Measurements from ENCODE around the gene TRRAP. TPM values are rescaled to one million over a fixed set of nuclear protein-coding genes. Genes with fewer than 3 reads are reported as not detected.

Gene TRRAP
- total RNA-seq, 1 donor = 25.4 TPM

GRCh38 chr7:99019523-99020412 is 141.4 kb downstream of the TRRAP start:
- H3K4me1 ChIP-seq (ENCODE audit: insufficient read depth, low read length) = no peaks in the 10 kb centered on the region
- H3K27me3 ChIP-seq (ENCODE audit: insufficient read depth, low read length) = no peaks in the 10 kb centered on the region
- H3K4me3 ChIP-seq (ENCODE audit: low read length) = no peak overlapping the region
- H3K9me3 ChIP-seq (ENCODE audit: low read depth, low read length) = no peaks in the 10 kb centered on the region

- Histone ChIP-seq H3K4me1 (ENCODE audit: insufficient read depth, low read length) (no peaks in the 10 kb centered on the region), H3K4me3 (ENCODE audit: low read length) (no peak overlapping the region), H3K27me3 (ENCODE audit: insufficient read depth, low read length) (no peaks in the 10 kb centered on the region), H3K9me3 (ENCODE audit: low read depth, low read length) (no peaks in the 10 kb centered on the region)
Observed at GRCh38 chr7:99020413-99020715, 142.0 kb downstream of the TRRAP start.

- Histone ChIP-seq H3K27me3 (ENCODE audit: insufficient read depth, low read length) (no peaks in the 10 kb centered on the region), H3K4me1 (ENCODE audit: insufficient read depth, low read length) (no peaks in the 10 kb centered on the region), H3K9me3 (ENCODE audit: low read depth, low read length) (no peaks in the 10 kb centered on the region), H3K4me3 (ENCODE audit: low read length) (no peak overlapping the region)
Observed at GRCh38 chr7:99021941-99022560, 143.7 kb downstream of the TRRAP start.

GRCh38 chr7:99024066-99024465 is 145.7 kb downstream of the TRRAP start:
- no peaks in the 10 kb centered on the region for H3K27me3 ChIP-seq (ENCODE audit: insufficient read depth, low read length)
- H3K9me3 ChIP-seq (ENCODE audit: low read depth, low read length) = no peaks in the 10 kb centered on the region
- H3K4me1 ChIP-seq (ENCODE audit: insufficient read depth, low read length) = no peaks in the 10 kb centered on the region
- no peak overlapping the region for H3K4me3 ChIP-seq (ENCODE audit: low read length)

- Histone ChIP-seq H3K27me3 (ENCODE audit: insufficient read depth, low read length) (no peaks in the 10 kb centered on the region), H3K9me3 (ENCODE audit: low read depth, low read length) (no peaks in the 10 kb centered on the region), H3K4me1 (ENCODE audit: insufficient read depth, low read length) (no peaks in the 10 kb centered on the region)
Observed at GRCh38 chr7:99027241-99027640, 148.9 kb downstream of the TRRAP start.

GRCh38 chr7:99027841-99028240 is 149.5 kb downstream of the TRRAP start:
- H3K4me3 ChIP-seq (ENCODE audit: low read length) = no peak overlapping the region
- H3K4me1 ChIP-seq (ENCODE audit: insufficient read depth, low read length) = no peaks in the 10 kb centered on the region
- no peaks in the 10 kb centered on the region for H3K27me3 ChIP-seq (ENCODE audit: insufficient read depth, low read length)
- H3K9me3 ChIP-seq (ENCODE audit: low read depth, low read length) = no peaks in the 10 kb centered on the region

More at GRCh38 chr7:99027241-99027640, 148.9 kb downstream of the TRRAP start:
- H3K4me3 ChIP-seq (ENCODE audit: low read length) = no peak overlapping the region

- Histone ChIP-seq H3K4me3 (ENCODE audit: low read length) (no peak overlapping the region), H3K27me3 (ENCODE audit: insufficient read depth, low read length) (no peaks in the 10 kb centered on the region), H3K4me1 (ENCODE audit: insufficient read depth, low read length) (no peaks in the 10 kb centered on the region), H3K9me3 (ENCODE audit: low read depth, low read length) (no peaks in the 10 kb centered on the region)
Observed at GRCh38 chr7:99028261-99028973, 150.1 kb downstream of the TRRAP start.

- no peaks in the 10 kb centered on the region for H3K4me1 ChIP-seq (ENCODE audit: insufficient read depth, low read length)
- no peak overlapping the region for H3K4me3 ChIP-seq (ENCODE audit: low read length)
- H3K27me3 ChIP-seq (ENCODE audit: insufficient read depth, low read length) = no peaks in the 10 kb centered on the region
- H3K9me3 ChIP-seq (ENCODE audit: low read depth, low read length) = no peaks in the 10 kb centered on the region
Observed at GRCh38 chr7:99029466-99030435, 151.4 kb downstream of the TRRAP start.

- Histone ChIP-seq H3K4me1 (ENCODE audit: insufficient read depth, low read length) (no peaks in the 10 kb centered on the region), H3K9me3 (ENCODE audit: low read depth, low read length) (no peaks in the 10 kb centered on the region), H3K27me3 (ENCODE audit: insufficient read depth, low read length) (no peaks in the 10 kb centered on the region), H3K4me3 (ENCODE audit: low read length) (no peak overlapping the region)
Observed at GRCh38 chr7:99030457-99030856, 152.1 kb downstream of the TRRAP start.

- H3K27me3 ChIP-seq (ENCODE audit: insufficient read depth, low read length) = no peaks in the 10 kb centered on the region
- H3K4me3 ChIP-seq (ENCODE audit: low read length) = no peak overlapping the region
- no peaks in the 10 kb centered on the region for H3K4me1 ChIP-seq (ENCODE audit: insufficient read depth, low read length)
- no peaks in the 10 kb centered on the region for H3K9me3 ChIP-seq (ENCODE audit: low read depth, low read length)
Observed at GRCh38 chr7:99030951-99031350, 152.6 kb downstream of the TRRAP start.

GRCh38 chr7:99031496-99031895 is 153.2 kb downstream of the TRRAP start:
- no peaks in the 10 kb centered on the region for H3K27me3 ChIP-seq (ENCODE audit: insufficient read depth, low read length)
- no peaks in the 10 kb centered on the region for H3K4me1 ChIP-seq (ENCODE audit: insufficient read depth, low read length)

GRCh38 chr7:99032928-99033327 is 154.6 kb downstream of the TRRAP start:
- H3K27me3 ChIP-seq (ENCODE audit: insufficient read depth, low read length) = no peaks in the 10 kb centered on the region

More at GRCh38 chr7:99031496-99031895, 153.2 kb downstream of the TRRAP start:
- Histone ChIP-seq H3K4me3 (ENCODE audit: low read length) (no peak overlapping the region), H3K9me3 (ENCODE audit: low read depth, low read length) (no peaks in the 10 kb centered on the region)

GRCh38 chr7:99033765-99034164 is 155.4 kb downstream of the TRRAP start:
- no peak overlapping the region for H3K4me3 ChIP-seq (ENCODE audit: low read length)
- H3K27me3 ChIP-seq (ENCODE audit: insufficient read depth, low read length) = no peaks in the 10 kb centered on the region
- H3K9me3 ChIP-seq (ENCODE audit: low read depth, low read length) = no peaks in the 10 kb centered on the region
- H3K4me1 ChIP-seq (ENCODE audit: insufficient read depth, low read length) = no peaks in the 10 kb centered on the region

More at GRCh38 chr7:99032928-99033327, 154.6 kb downstream of the TRRAP start:
- Histone ChIP-seq H3K4me3 (ENCODE audit: low read length) (no peak overlapping the region), H3K4me1 (ENCODE audit: insufficient read depth, low read length) (no peaks in the 10 kb centered on the region), H3K9me3 (ENCODE audit: low read depth, low read length) (no peaks in the 10 kb centered on the region)

- Histone ChIP-seq H3K9me3 (ENCODE audit: low read depth, low read length) (no peaks in the 10 kb centered on the region), H3K27me3 (ENCODE audit: insufficient read depth, low read length) (no peaks in the 10 kb centered on the region), H3K4me3 (ENCODE audit: low read length) (no peak overlapping the region), H3K4me1 (ENCODE audit: insufficient read depth, low read length) (no peaks in the 10 kb centered on the region)
Observed at GRCh38 chr7:99034932-99035722, 156.8 kb downstream of the TRRAP start.
